Cortex of kidney (tissue), 1 donor: Measurements from ENCODE around the gene ENAM.

Source experiments
- DNase-seq: peaks from one replicate; lab custom pipeline; 2025; lab: John Stamatoyannopoulos, UW

ENAM gene, protein sequence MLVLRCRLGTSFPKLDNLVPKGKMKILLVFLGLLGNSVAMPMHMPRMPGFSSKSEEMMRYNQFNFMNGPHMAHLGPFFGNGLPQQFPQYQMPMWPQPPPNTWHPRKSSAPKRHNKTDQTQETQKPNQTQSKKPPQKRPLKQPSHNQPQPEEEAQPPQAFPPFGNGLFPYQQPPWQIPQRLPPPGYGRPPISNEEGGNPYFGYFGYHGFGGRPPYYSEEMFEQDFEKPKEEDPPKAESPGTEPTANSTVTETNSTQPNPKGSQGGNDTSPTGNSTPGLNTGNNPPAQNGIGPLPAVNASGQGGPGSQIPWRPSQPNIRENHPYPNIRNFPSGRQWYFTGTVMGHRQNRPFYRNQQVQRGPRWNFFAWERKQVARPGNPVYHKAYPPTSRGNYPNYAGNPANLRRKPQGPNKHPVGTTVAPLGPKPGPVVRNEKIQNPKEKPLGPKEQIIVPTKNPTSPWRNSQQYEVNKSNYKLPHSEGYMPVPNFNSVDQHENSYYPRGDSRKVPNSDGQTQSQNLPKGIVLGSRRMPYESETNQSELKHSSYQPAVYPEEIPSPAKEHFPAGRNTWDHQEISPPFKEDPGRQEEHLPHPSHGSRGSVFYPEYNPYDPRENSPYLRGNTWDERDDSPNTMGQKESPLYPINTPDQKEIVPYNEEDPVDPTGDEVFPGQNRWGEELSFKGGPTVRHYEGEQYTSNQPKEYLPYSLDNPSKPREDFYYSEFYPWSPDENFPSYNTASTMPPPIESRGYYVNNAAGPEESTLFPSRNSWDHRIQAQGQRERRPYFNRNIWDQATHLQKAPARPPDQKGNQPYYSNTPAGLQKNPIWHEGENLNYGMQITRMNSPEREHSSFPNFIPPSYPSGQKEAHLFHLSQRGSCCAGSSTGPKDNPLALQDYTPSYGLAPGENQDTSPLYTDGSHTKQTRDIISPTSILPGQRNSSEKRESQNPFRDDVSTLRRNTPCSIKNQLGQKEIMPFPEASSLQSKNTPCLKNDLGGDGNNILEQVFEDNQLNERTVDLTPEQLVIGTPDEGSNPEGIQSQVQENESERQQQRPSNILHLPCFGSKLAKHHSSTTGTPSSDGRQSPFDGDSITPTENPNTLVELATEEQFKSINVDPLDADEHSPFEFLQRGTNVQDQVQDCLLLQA

DNA sequence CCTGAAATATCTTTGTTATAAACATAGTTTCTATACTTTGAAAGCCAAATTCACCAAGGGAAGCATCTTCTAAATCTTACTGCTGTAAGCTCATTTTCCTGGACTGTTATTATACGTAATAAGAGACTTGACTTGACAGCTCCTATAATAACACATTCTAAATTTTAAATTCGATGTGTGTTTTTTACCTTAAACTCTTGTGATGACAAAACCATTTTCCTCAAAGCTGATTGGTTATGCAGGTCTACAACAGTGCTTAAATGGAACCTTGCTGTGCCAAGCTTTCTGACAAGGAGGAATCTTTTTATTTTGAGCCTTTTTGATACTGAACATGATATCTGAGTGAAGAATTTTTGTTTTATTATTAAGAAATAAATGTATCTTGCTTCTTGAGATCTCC, at the start of gene ENAM:
Gene ENAM (plus strand): TSS at position 301 of the 400 bp plus-strand sequence. CDS start 757 bp downstream, outside the sequence.
- no peak for DNase-seq

DNA sequence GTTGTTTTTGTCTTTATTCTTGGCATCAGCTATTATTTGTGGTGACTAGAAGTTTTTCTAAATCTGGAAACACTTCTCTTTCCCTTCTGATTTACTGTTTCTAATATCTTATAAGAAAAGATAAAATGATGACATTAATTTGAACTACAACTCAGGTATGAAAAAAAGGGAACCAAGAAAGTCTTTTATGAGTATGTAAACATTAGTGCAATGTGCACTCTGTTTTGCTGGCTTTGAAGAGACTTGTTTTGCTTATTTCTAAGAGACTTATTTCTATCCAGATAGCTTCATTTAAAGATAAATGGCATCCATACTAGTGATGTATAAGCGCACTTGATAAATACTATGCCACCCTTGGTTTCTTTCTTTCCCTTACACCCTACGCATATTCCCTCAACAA, 46.6 kb upstream of the ENAM start:
- no peak for DNase-seq

DNA sequence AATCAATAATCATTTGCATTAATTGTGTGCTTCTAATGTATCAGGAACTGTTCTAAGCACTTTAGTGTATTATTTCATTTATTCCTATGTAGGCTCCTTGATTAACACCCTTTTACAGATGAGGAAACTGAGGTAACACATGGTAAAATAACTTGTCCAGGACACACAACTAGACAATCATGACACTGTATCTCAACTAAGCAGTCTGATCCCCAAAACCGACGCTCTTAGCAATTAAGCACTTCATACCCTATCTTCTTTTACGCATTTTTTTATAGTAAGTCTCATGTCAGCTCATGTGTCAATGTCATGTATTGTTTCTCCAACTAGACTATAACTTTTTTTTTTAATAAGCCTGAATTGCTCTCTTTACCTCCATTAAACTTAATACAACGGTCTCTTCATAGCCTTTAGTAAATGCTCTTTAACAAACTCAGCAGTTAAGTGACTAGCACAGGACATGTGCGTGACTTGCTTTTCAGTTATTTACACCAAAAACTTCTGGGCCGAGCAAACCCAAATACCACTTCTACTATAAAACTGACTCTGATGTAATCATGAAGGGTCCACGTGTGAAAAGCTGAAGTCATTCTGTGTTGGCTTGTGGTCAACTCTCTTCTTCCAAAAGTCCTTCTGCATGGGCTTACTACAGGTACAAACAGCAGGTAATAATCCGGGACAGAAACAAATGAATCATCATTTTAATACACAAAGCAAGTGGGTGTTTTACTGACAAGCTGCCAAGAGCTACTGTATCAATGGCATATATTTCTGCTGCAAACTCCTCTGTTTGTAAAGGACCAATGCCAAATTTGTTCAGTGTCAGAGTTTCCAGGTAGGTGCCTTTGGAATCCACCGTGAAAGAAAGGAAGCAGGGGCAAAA, 44.4 kb upstream of the ENAM start:
- no peak for DNase-seq

DNA sequence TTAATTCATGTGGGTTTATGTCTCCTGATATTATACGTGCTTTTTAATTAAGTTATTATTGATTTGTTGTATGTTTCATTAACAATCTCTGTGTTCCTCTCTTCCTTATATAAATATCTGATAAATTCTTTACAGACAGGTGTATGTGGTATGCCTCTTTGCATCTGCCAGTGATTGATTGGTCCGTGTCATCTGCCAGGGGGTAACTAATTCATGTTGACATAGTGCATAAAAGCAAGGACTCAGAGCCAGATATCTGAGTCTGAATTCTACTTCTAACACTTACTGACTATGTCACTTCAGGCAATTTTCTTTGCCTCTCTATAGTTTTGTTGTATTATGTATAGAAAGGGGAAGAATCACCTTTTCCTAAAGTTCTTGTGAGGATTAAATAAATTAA, 41.7 kb upstream of the ENAM start:
- DNase-seq, result no peak

DNA sequence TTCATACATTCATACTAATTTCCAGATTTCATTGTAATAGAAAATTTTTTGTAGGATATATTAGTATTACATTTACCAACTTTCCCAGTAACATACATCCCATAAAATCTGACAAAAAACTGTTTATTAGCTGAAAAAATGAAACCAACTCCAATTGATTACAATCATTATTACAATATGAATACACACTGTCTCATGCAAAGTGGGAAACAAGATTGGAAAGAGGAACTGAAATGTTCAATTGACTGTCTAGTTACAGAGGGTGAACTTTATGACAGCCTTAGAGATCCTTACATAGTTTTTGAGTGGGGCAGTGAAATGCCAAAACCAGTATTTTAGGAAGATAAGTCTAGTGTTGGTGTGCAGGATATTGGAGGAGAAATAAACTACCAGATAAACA, 38.8 kb upstream of the ENAM start:
- no peak for DNase-seq

DNA sequence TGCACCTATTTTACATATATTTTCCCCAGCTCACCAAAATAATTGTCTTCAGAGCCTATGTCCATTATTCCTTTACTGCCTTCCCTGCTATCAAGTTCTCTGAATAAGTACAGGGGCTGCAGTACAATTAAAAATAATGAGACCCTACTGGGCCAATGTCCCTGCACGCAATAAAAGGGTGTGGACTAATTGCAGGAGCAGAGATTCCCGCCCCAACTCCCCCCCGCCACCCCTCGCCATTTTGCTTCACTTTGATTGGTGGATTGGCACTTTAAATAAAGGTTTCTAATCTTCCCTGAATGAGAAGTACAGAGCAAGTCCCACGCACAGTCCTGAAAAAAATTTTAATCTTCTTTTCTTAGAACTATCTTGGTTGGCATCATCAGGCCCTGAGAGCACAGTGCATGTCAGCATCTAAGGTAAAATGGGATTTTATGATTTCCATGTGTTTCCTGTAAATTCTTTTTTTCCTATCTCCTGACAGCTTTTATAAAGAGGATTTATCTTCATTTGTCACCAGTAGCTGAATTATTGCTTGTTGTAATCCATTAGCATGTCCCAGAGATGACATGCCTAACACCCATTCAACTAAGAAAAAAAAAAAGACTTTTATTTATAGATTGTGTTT, 36.5 kb upstream of the ENAM start, which contains the start of gene AMBN:
Gene AMBN (plus strand): TSS at position 302 of the 628 bp plus-strand sequence. CDS start 103 bp downstream, at position 405.
- no peak for DNase-seq

DNA sequence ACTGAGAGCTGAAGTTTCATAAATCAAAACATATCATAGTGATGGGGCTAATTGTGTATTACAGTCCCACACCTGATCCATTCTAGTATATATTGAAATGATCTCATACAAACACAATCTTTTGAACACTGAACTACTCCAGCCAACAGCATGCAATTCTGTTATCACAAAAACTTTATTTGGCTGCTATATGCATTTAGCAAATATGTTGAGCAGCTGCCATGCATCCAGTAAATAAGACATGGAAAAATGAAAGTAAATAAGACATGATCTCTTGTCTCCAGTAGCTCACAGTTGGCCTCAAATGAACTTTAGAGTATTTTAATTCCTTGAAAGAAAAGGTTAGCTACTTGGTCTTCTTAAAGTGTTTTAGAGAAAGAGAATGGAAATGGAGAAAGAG, 34.3 kb upstream of the ENAM start:
- no peak for DNase-seq

DNA sequence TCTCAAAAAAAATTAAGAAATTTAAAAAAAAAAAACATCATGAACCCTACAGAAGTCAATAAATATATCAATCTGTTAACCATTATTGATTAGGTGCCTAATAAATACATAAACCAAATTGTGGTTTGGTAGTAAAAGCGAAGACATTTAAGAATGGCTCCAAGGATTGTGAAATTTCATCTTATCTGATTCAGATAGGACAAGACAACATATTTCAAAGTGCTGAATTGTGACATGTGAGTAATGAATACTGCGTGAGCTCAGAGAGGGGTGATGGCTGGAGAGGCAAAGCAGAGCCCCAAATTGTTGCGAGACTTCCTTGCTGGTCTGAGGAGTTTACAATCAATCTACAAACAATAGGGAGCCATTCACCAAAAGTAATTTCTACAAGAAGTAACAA, 28.2 kb upstream of the ENAM start:
- DNase-seq, result no peak

DNA sequence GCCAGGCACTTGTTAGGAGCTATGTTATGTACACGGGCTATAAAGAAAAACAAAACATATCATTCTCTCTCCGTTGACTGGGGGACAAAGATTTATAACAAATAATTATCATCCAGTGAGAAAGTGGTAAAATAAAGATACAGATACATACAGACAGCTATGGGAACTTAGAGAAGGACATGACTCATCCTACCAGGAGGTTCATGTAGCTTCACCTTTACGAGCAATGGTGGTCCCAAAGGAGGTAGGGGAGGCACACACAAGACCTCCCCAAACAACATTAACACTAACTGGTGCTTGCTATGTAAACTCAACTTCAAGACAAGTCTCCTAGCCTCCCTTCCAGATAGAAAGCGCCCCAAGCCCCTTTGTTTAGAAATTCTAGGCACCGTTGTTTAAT, 27.6 kb upstream of the ENAM start:
- no peak for DNase-seq

DNA sequence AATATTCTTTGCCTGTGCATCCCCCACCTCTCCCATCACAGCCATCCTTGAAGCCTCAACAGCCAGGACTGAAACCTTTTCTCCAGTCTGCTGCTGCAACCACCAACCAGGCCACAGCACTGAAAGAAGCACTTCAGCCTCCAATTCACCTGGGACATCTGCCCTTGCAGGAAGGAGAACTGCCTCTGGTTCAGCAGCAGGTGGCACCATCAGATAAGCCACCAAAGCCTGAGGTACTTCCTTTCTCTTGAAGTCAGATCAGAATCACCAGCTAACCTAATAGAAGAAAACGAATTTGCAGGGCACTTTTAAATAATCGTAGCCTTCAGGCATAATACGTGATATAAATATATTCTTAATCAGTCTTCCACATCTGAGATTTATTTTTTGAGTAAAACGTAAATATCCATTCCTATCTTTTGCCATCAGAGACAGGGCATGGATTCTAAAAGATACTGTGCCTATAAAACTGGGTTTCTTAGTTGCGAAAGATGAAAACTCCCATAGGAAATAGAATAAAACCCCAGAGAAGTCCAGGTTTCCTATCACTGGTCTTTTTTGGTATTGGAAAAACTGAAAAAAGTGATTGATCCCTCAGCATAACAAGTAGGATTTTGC, 27.0 kb upstream of the ENAM start:
- DNase-seq, result no peak

DNA sequence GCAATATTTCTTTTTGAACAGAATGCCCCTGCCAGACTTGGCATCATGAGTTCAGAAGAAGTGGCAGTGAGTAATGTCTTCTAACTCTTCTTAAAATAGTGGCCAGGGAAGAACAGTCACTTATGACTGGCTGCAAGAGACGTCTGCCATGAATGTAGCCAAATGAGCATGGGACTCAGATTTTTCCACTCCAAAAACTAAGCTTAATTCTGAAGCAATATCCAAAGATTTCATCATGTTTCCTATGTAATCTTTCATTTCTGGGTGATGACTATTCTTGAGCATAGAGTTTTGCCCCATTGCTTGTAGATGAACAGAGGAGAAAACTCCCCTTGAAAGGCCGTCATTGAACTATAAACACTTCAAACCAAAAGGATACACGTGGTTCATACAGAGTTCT, 24.7 kb upstream of the ENAM start:
- no peak for DNase-seq

DNA sequence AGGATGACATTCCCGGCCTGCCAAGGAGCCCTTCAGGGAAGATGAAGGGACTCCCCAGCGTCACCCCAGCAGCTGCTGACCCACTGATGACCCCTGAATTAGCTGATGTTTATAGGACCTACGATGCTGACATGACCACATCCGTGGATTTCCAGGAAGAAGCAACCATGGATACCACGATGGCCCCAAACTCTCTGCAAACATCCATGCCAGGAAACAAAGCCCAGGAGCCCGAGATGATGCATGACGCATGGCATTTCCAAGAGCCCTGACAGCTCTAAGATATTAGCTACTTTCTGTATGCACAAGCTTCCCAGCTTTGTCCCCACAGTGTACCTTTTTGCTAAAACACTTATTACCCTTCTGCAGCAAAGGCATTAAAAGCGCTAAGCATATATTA, 22.1 kb upstream of the ENAM start:
- DNase-seq, result no peak

DNA sequence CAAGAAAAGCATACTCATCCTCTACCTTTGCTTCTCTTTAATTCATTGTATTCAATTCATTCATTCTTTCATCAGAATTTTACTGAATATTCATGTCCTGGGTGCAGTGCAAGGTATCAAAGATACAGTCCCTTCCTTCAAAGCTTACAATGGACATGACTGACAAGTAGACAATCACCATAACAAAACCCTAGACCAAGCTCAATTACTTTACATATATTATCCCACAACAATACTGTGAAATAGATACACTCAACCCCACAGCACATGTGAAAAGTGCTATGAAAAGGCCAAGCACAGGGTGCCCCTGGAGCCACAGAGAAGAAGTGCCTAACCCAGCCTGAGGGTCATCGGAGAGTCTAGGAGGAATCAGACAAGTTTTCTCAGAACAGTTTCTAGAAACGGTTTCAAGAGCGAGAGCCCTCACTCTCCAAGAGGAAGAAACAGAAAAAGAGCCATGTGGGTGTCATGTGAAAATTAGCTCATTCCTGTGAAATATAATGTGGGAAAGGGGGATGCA, 21.1 kb upstream of the ENAM start:
- no peak for DNase-seq

DNA sequence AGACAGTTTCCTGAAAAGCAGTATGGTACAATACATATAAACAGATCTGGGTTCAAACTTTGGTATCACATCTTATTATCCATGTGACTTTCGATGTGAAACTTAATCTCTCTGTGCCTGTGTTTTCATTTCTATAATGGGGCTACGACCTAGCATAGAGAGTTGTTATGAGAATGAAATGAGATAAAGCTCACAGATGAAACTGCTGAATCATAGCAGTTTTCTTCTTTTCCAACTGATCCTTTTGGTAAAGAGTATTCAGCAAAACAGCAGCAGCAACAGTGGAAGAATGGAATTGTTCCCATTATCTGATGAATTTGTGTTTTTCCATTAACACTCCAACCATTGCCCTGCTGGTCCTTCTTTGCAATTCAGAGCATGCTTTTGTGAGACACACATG, 20.2 kb upstream of the ENAM start:
- no peak for DNase-seq

DNA sequence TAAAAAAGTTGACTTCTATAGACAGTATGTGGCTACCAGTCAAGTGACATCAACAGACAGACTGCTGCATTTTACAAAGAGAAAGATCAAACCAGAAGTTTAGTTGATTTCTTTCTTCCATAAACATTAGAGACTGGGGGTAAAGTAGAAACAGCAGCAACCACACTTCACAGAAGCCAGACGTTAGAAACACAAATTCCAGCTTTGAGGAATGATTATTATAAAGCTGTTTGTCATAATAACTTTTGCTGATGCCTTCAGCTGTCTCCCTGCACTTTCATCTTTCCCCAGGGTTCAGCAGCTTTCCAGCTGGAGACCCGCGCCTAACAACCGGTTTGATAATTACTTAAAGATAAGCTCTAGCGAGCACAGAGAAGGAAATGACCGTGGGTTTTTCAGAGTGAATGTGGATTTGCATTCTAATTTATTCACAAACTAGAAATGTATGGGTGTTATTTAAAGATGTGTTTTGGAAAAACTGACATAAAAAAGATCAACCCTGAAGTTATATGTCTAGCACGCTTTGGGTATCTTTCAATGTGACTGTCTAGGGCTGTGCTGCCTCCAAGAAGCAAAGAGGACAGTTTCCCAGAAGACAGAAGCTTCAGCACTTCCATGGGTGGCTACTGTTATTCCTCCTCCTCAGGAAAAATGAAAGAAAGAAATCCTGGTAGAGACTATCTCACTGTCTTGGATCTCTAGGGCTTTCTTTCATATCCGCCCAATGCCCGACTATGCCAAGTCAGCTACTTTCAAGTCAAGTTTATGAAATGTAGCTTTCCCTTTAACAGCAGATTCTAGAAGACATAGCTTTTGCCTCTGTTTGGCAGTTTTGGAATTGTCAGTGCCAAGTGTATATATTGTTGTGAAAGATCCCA, 15.0 kb upstream of the ENAM start:
- no peak for DNase-seq

DNA sequence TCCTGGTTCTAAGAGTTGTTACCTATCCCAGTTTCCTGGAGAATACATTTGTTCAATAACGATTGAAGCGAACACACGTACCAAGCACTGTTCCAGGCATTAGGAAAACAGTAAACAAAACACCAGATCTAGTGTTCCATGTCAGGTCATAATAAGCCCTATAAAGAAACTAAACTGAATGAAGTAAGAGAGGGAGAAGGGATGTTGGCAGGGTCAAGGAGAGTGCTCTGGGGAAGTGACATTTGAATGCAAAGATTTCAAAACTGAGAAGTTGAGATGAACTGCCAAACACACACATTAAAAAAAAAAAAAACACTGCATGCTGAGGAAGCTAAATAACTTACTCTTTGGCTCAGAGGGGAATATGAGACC, 14.4 kb upstream of the ENAM start:
- no peak for DNase-seq

DNA sequence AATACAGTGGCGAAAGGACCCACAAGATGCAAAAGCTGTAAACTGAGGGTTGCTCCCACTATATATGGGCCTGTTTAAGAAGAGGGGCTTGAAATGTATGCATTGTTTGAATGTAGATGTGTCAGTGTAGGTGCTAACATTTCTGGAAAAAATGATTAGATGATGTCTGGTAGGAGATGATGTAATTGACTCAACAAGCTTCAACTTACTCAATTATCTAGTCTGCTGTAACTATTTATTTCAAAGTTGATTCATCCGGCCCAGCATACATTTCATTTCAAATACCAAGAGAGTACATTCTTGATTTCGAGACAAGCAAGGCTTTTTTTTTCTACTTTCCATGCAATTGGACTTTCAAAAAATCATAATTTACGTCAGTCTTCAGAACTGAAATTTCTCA, 9.3 kb upstream of the ENAM start:
- DNase-seq, result no peak

DNA sequence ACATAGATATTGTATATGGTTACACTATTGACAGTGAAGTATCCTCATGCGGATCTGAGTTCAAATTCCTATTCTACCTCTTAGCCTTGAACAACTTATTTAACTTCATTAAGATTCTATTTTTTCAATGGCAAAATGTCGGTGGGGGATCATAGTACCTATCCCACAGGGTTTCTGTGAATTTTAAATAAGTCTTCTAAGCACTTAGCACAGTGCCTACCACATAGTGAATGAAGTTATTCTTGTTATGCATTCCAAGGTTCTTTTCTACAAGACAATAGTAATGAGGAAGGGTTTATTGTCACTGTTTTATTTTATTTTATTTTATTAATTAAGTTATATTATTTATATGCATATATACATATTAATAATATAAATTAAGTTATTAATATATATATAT, 8.8 kb upstream of the ENAM start:
- no peak for DNase-seq

DNA sequence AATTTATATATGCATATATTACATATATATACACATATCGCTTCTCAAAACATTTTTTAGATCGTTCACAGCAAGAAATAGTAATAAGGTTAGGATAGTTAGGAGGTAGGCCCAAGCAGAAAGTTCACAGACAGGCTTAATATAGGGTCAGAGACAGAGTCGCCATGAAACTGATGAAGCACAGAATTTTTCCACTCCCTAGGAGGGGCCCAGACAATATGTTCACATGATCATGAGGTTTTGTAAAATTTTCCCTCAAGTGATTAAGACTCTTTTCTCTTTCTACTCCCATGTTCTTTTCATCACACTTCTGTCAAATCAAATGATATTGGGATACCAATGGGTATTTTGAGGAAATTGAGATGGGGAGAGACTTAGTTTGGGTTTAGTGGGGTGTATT, 5.2 kb upstream of the ENAM start:
- no peak for DNase-seq
